Psoas muscle (tissue), 8 donors: ENCODE measurements around the gene PCID2. TPM values are rescaled to one million over a fixed set of nuclear protein-coding genes. Genes with fewer than 3 reads are reported as not detected.

Experiments
- ATAC-seq, 4 donors: fragments of 200-7000 bp; cut with Tn5 transposase; one replicate each; pipeline ENCODE4 v1.9.1; 2020; ENCODE audit warnings: moderate library complexity in 3 of 4, mild to moderate bottlenecking in 2 of 4
- DNase-seq, 2 donors: peaks; one replicate each; pipeline ENCODE4 v3.0.0-alpha.2; 2020
- H3K27ac ChIP-seq: fragments of 200-600 bp; one replicate; pipeline ENCODE4 v1.8.0; 2022
- H3K27me3 ChIP-seq, 3 donors: fragments of 200-600 bp in 1 of 3; one replicate each; pipeline versions ENCODE4 v1.6.1 to v1.8.0; 2013 to 2022; ENCODE audit warnings: low read length in 2 of 3, mild to moderate bottlenecking in 2 of 3, moderate library complexity in 1 of 3; ENCODE audit not compliant: insufficient read depth in 3 of 3
- H3K36me3 ChIP-seq, 2 donors: fragments of 200-600 bp in 1 of 2; one replicate each; pipeline versions ENCODE4 v1.6.1 to v1.8.0; 2013 to 2022; ENCODE audit warnings: low read depth in 1 of 2, mild to moderate bottlenecking in 1 of 2, moderate library complexity in 1 of 2; ENCODE audit not compliant: insufficient read depth in 1 of 2
- H3K4me1 ChIP-seq: fragments of 200-600 bp; one replicate; pipeline ENCODE4 v1.8.0; 2022
- H3K4me3 ChIP-seq: fragments of 200-600 bp; one replicate; pipeline ENCODE4 v1.8.0; 2022; ENCODE audit warnings: mild to moderate bottlenecking
- H3K9me3 ChIP-seq: fragments of 200-600 bp; one replicate; pipeline ENCODE4 v1.8.0; 2022
- CTCF ChIP-seq: fragments of 200-600 bp; IDR thresholded peaks from one replicate; pipeline ENCODE4 v1.8.0; 2022; ENCODE audit warnings: antibody characterized with exemption
- WGBS, 3 donors: extraction: QIAGEN DNeasy Blood & Tissue Kit; methylation state at CpG; one replicate each; pipeline versions ENCODE4 v1.1.6 to v1.1.7; 2013; 5-methylcytosine and 5-hydroxymethylcytosine counted together
- intact Hi-C, 2 donors: fragments of 100-400 bp; cut with DNase I; formaldehyde crosslinking; loops; one replicate each; pipeline versions ENCODE4 v1.11.0 to v1.14.2; 2022
- polyA plus RNA-seq, 3 donors: library from polyadenylated mRNA; stranded (reverse); fragments of 200-250 nt; gene quantifications; one replicate each; pipeline ENCODE4 v1.2.3, GENCODE V29; 2013
- total RNA-seq, 4 donors: library from RNA; stranded (reverse); fragmentation: NEBNext Ultra II Directional in 2 of 4; extraction: Animal tissue kit (Norgen Biotek cat#: 25700) in 2 of 4; gene quantifications; one replicate each; pipeline versions ENCODE4 v1.2.1 to v1.2.4, GENCODE V29; 2021 to 2023
- donor health status: healthy with polysubstance abuse.
- donor health status: DM: no; HTN: no; CAD: no; lungs with moderate emphysema.
- donor health status: Bipolar disorder and iron deficiency.
- donor health status: healthy.
- donor health status: DM: yes; HTN: yes; CAD: no.
- donor health status: DM: no; HTN: no; CAD: no.
- donor health status: DM: no; HTN: no; CAD: no.
- donor health status: DM: yes; HTN: yes; CAD: no.

Gene PCID2
- total and polyA plus RNA-seq, 7 donors, result 19.9 to 37.1 (median 26.6) TPM

- Histone ChIP-seq H3K4me3 (no peak overlapping the region), H3K27me3 (no peaks in the 10 kb centered on the region), H3K27ac (no peak overlapping the region), H3K4me1 (peaks cover 11% of the 10 kb centered on the region), H3K36me3 (no peaks in the 10 kb centered on the region), H3K9me3 (no peaks in the 10 kb centered on the region)
- TF ChIP-seq CTCF, result no peak
- DNase-seq (no peak), ATAC-seq (no peak)
- WGBS, 3 donors, result 79 to 89% (median 80%) methylated on average over 3 of the region's 3 CpGs
- intact Hi-C loops, result loop anchor here (5.0 kb wide), 1 partner anchor 52 kb away; the partner anchor contains the start of genes CUL4A (in 2 of the 2) and PCID2 (in 2 of the 2)
Observed at GRCh38 chr13:113155201-113155600, 53.3 kb downstream of the PCID2 start.

GRCh38 chr13:113153810-113154748 lies 54.4 kb downstream of the PCID2 start:
- intact Hi-C loops, result loop anchor here in 1 of 2 donors (5.0 kb wide), 1 partner anchor 117 kb away; no protein-coding TSS in a partner anchor
- peak overlapping the region; percentile 86 for H3K27ac ChIP-seq
- no peak for TF ChIP-seq CTCF
- no peaks in the 10 kb centered on the region for H3K36me3 ChIP-seq
- no peaks in the 10 kb centered on the region for H3K9me3 ChIP-seq
- peaks cover 11% of the 10 kb centered on the region for H3K4me1 ChIP-seq
- H3K4me3 ChIP-seq, result peak overlapping the region; percentile 68
- no peaks in the 10 kb centered on the region for H3K27me3 ChIP-seq
- WGBS, 3 donors, result 5 to 6% (median 5%) methylated on average over 16 to 54 of the region's 76 CpGs
- ATAC-seq (peak; percentile 79 to 85 (median 82)), DNase-seq (peak; percentile 83 to 91)

GRCh38 chr13:113152984-113153809 lies 55.3 kb downstream of the PCID2 start:
- Histone ChIP-seq H3K27ac (peak overlapping the region; percentile 86), H3K36me3 (no peaks in the 10 kb centered on the region), H3K4me1 (peaks cover 11% of the 10 kb centered on the region), H3K4me3 (peak overlapping the region; percentile 68), H3K27me3 (no peaks in the 10 kb centered on the region), H3K9me3 (no peaks in the 10 kb centered on the region)
- intact Hi-C loops, result loop anchor here in 1 of 2 donors (5.0 kb wide), 1 partner anchor 116 kb away; no protein-coding TSS in a partner anchor
- 25 to 33% (median 30%) methylated on average over 53 to 60 of the region's 60 CpGs for WGBS, 3 donors
- ATAC-seq, result peak; percentile 52 to 68 (median 60)
- DNase-seq, result peak; percentile 63 to 79
- TF ChIP-seq CTCF, result no peak

GRCh38 chr13:113152691-113152983 lies 55.8 kb downstream of the PCID2 start:
- H3K4me1 ChIP-seq, result peaks cover 11% of the 10 kb centered on the region
- intact Hi-C loops, result loop anchor here in 1 of 2 donors (5.0 kb wide), 1 partner anchor 115 kb away; no protein-coding TSS in a partner anchor
- WGBS, 3 donors, result 55 to 83% (median 61%) methylated on average over 2 of the region's 2 CpGs
- peak overlapping the region; percentile 68 for H3K4me3 ChIP-seq
- TF ChIP-seq CTCF, result no peak
- H3K27me3 ChIP-seq, result no peaks in the 10 kb centered on the region
- DNase-seq (no peak), ATAC-seq (no peak)
- no peaks in the 10 kb centered on the region for H3K36me3 ChIP-seq
- no peaks in the 10 kb centered on the region for H3K9me3 ChIP-seq
- peak overlapping the region; percentile 86 for H3K27ac ChIP-seq
